IMR-90 (cell line): ENCODE data around the gene N4BP2L1. TPM values are rescaled to one million over a fixed set of nuclear protein-coding genes. Genes with fewer than 3 reads are reported as not detected.

Experiments
- ATAC-seq: fragments of 200-7000 bp; cut with Tn5 transposase; 2 replicates; pipeline ENCODE4 v1.9.1; 2020; ENCODE audit warnings: low read depth, mild to moderate bottlenecking, moderate library complexity
- BruUV-seq: library from RNA; stranded (reverse); fragments of 400-500 nt; replicated peaks from 2 replicates; lab custom pipeline; 2021; lab: Mats Ljungman, UMichigan
- CTCF ChIA-PET: fragments of 300-600 bp; formaldehyde crosslinking; extraction: SDS; loops from one replicate; lab custom pipeline; 2021; ENCODE audit warnings: antibody characterized with exemption; lab: Yijun Ruan, JAX
- POLR2A ChIA-PET: fragments of 300-600 bp; sonication (Branson Sonifier 250); formaldehyde crosslinking; loops from one replicate; lab custom pipeline; 2022; ENCODE audit warnings: antibody characterized with exemption; ENCODE audit not compliant: unreplicated experiment; lab: Charles Lee
- DNase-seq: peaks from one replicate; pipeline ENCODE4 v3.0.0; 2013
- H2AFZ ChIP-seq: replicated peaks from 2 replicates; pipeline ENCODE3; 2013; ENCODE audit warnings: low read length, mild to moderate bottlenecking; ENCODE audit not compliant: poor library complexity
- H2AK5ac ChIP-seq: 2 replicates; pipeline ENCODE4 v1.6.1; 2013; ENCODE audit warnings: low read depth, low read length, inconsistent platforms
- H2AK9ac ChIP-seq: replicated peaks from 2 replicates; pipeline ENCODE3; 2013; ENCODE audit warnings: mild to moderate bottlenecking, low read depth, low read length, moderate library complexity; ENCODE audit not compliant: poor library complexity
- H2BK120ac ChIP-seq: 2 replicates; pipeline ENCODE4 v1.6.1; 2013; ENCODE audit warnings: low read depth, low read length, inconsistent platforms
- H2BK15ac ChIP-seq: 3 replicates; pipeline ENCODE4 v1.6.1; 2013; ENCODE audit warnings: low read depth, low read length, inconsistent platforms
- H2BK20ac ChIP-seq: 2 replicates; pipeline ENCODE4 v1.6.1; 2013; ENCODE audit warnings: low read depth, mild to moderate bottlenecking, inconsistent platforms, low read length, moderate library complexity
- H2BK5ac ChIP-seq: 2 replicates; pipeline ENCODE4 v1.6.1; 2013; ENCODE audit warnings: mild to moderate bottlenecking, low read depth, low read length, inconsistent platforms; ENCODE audit not compliant: poor library complexity, severe bottlenecking
- H3K14ac ChIP-seq: replicated peaks from 2 replicates; pipeline ENCODE4 v1.6.1; 2013; ENCODE audit warnings: low read depth, low read length, inconsistent platforms
- H3K18ac ChIP-seq: 2 replicates; pipeline ENCODE4 v1.6.1; 2013; ENCODE audit warnings: low read depth, low read length, control low read depth
- H3K23ac ChIP-seq: 2 replicates; pipeline ENCODE4 v1.6.1; 2013; ENCODE audit warnings: low read depth, low read length, inconsistent platforms
- H3K27ac ChIP-seq: 2 replicates; pipeline ENCODE4 v1.5.1; 2013; ENCODE audit warnings: mild to moderate bottlenecking, control low read depth, low read length; ENCODE audit not compliant: insufficient read depth
- H3K27me3 ChIP-seq: 2 replicates; pipeline ENCODE4 v1.6.1; 2013; ENCODE audit warnings: low read length; ENCODE audit not compliant: control insufficient read depth, insufficient read depth
- H3K36me3 ChIP-seq: 2 replicates; pipeline ENCODE4 v1.6.1; 2013; ENCODE audit warnings: low read length, mixed read lengths; ENCODE audit not compliant: control insufficient read depth, insufficient read depth
- H3K4ac ChIP-seq: 2 replicates; pipeline ENCODE4 v1.6.1; 2013; ENCODE audit warnings: low read depth, low read length, inconsistent platforms
- H3K4me1 ChIP-seq: 2 replicates; pipeline ENCODE4 v1.6.1; 2013; ENCODE audit warnings: low read length, mixed read lengths; ENCODE audit not compliant: control insufficient read depth, insufficient read depth
- H3K4me2 ChIP-seq: 2 replicates; pipeline ENCODE4 v1.6.1; 2013; ENCODE audit warnings: low read depth, mild to moderate bottlenecking, control low read depth, low read length, moderate library complexity
- H3K4me3 ChIP-seq: 2 replicates; pipeline ENCODE4 v1.5.1; 2013; ENCODE audit warnings: low read depth, mild to moderate bottlenecking, control low read depth, low read length, moderate library complexity; ENCODE audit not compliant: insufficient read depth
- H3K56ac ChIP-seq: 2 replicates; pipeline ENCODE4 v1.6.1; 2013; ENCODE audit warnings: low read length, inconsistent platforms; ENCODE audit not compliant: insufficient read depth; ENCODE audit errors: extremely low read depth
- H3K79me1 ChIP-seq, 2 experiments: 2 replicates each; pipeline ENCODE4 v1.6.1; 2013; ENCODE audit warnings: low read length in 2 of 2, inconsistent platforms in 1 of 2, low read depth in 1 of 2
- H3K9ac ChIP-seq: 2 replicates; pipeline ENCODE4 v1.6.1; 2013; ENCODE audit warnings: low read depth, low read length, control low read depth
- H3K9me1 ChIP-seq: 2 replicates; pipeline ENCODE4 v1.6.1; 2013; ENCODE audit warnings: low read length, inconsistent platforms; ENCODE audit not compliant: insufficient read depth
- H3K9me3 ChIP-seq: 2 replicates; pipeline ENCODE4 v1.6.1; 2013; ENCODE audit warnings: low read length; ENCODE audit not compliant: control insufficient read depth, insufficient read depth
- H4K20me1 ChIP-seq: 2 replicates; pipeline ENCODE4 v1.6.1; 2013; ENCODE audit warnings: low read length, inconsistent platforms; ENCODE audit not compliant: insufficient read depth
- H4K5ac ChIP-seq: 2 replicates; pipeline ENCODE4 v1.6.1; 2013; ENCODE audit warnings: mild to moderate bottlenecking, low read depth, low read length, control low read depth
- H4K8ac ChIP-seq, 2 experiments: 2 replicates each; pipeline ENCODE4 v1.6.1; 2013; ENCODE audit warnings: low read depth in 2 of 2, low read length in 2 of 2, control low read depth in 1 of 2, inconsistent platforms in 1 of 2
- H4K91ac ChIP-seq: 2 replicates; pipeline ENCODE4 v1.6.1; 2013; ENCODE audit warnings: low read depth, low read length, inconsistent platforms; ENCODE audit not compliant: insufficient read depth
- BHLHE40 ChIP-seq: fragments of 150-350 bp; IDR thresholded peaks from 2 replicates; pipeline ENCODE4 v1.6.1; 2016; ENCODE audit warnings: mild to moderate bottlenecking, low read depth, low read length
- MAFK ChIP-seq: IDR thresholded peaks from 2 replicates; pipeline ENCODE4 v1.6.1; 2012; ENCODE audit warnings: low read depth, low read length, improper control_type of control experiment
- MAZ ChIP-seq: IDR thresholded peaks from 2 replicates; pipeline ENCODE4 v1.6.1; 2012; ENCODE audit warnings: low read depth, mild to moderate bottlenecking, low read length, improper control_type of control experiment, moderate library complexity, borderline replicate concordance
- WGBS, 2 experiments: methylation state at CpG; one replicate each; pipeline versions ENCODE4 v1.1.5 to v1.1.7; 2013; ENCODE audit warnings: missing lambda C conversion rate in 2 of 2; ENCODE audit not compliant: insufficient read length in 1 of 2; ENCODE audit errors: extremely low coverage in 2 of 2; 5-methylcytosine and 5-hydroxymethylcytosine counted together
- dilution Hi-C: fragments of 300-500 bp; cut with HindIII; formaldehyde crosslinking; loops from one replicate; pipeline ENCODE4 v1.14.3; 2018; ENCODE audit warnings: low sequenced_read_pairs; ENCODE audit not compliant: unreplicated experiment
- in situ Hi-C: fragments of 300-500 bp; cut with MboI; formaldehyde crosslinking; loops from 3 replicates; pipeline ENCODE4 v1.14.3; 2019; ENCODE audit warnings: low sequenced_read_pairs, inconsistent platforms, mixed read lengths
- intact Hi-C: fragments of 100-400 bp; cut with micrococcal nuclease; formaldehyde crosslinking; loops from 2 replicates; pipeline ENCODE4 v1.10.0; 2022
- polyA plus RNA-seq, 3 experiments: library from polyadenylated mRNA; depleted of rRNA; stranded (reverse); fragments of >200 nt; gene quantifications; 2 replicates each; pipeline ENCODE4 v1.2.3, GENCODE V29; 2012; ENCODE audit warnings: low replicate concordance in 1 of 3
- total RNA-seq: library from RNA; depleted of rRNA; stranded (reverse); fragments of >200 nt; gene quantifications from 2 replicates; pipeline ENCODE4 v1.2.3, GENCODE V29; 2012
- TF ChIP-seq, protein P1 (sequence below): conservative IDR thresholded peaks from 2 replicates; pipeline ENCODE4 v1.5.1; 2012; ENCODE audit warnings: mild to moderate bottlenecking, low read depth, low read length, improper control_type of control experiment

Gene N4BP2L1
- total and polyA plus RNA-seq, 2 of the 4 experiments (the other 2 are of a cell fraction) = 0.18 to 0.46 TPM

DNA sequence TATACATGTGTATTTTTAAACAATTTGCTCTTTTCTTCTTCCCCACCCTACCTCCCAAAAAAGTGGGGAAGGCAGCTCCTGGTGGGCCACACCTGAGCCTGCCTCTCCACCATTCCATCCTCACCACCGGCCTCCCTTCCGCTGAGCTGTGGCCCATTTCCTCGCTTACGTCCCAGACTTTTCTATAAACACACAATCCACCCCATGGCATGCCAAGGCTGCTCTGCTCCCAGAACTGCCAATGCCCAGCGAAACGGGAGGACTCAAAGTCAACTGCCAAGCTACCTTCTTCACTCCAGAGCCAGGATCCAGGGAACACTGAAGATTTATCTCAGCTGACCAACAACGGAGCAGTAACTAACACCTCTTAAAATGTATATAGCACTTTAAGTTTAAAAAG lies 2.8 kb downstream of the N4BP2L1 start:
- 70% methylated on average over 2 of the region's 7 CpGs; no CpG with 5 or more reads in 1 of the 2 experiments for WGBS, 2 experiments
- Histone ChIP-seq H2BK120ac (no peak overlapping the region), H3K27ac (no peak overlapping the region), H2BK15ac (no peak overlapping the region), H2AK5ac (no peak overlapping the region), H3K9me3 (no peaks in the 10 kb centered on the region), H3K9me1 (peaks cover 4% of the 10 kb centered on the region; the same call in 1 of the 2 replicates), H3K4me1 (peaks cover 7% of the 10 kb centered on the region; the same call in 1 of the 2 replicates), H3K9ac (no peak overlapping the region), H3K36me3 (no peaks in the 10 kb centered on the region), H3K4me2 (no peak overlapping the region), H2AK9ac (no peak overlapping the region), H3K27me3 (no peaks in the 10 kb centered on the region), H3K4ac (no peak overlapping the region), H3K23ac (no peak overlapping the region), H2BK20ac (no peak overlapping the region), H3K14ac (no peak overlapping the region), H2AFZ (no peak overlapping the region), H2BK5ac (no peak overlapping the region), H3K4me3 (no peak overlapping the region), H4K8ac (no peak overlapping the region), H4K91ac (no peak overlapping the region), H4K20me1 (no peaks in the 10 kb centered on the region), H3K18ac (no peak overlapping the region), H4K5ac (no peak overlapping the region), H3K56ac (no peak overlapping the region), H3K79me1 (no peaks in the 10 kb centered on the region)
- no peak for TF ChIP-seq BHLHE40
- TF ChIP-seq, protein P1, sequence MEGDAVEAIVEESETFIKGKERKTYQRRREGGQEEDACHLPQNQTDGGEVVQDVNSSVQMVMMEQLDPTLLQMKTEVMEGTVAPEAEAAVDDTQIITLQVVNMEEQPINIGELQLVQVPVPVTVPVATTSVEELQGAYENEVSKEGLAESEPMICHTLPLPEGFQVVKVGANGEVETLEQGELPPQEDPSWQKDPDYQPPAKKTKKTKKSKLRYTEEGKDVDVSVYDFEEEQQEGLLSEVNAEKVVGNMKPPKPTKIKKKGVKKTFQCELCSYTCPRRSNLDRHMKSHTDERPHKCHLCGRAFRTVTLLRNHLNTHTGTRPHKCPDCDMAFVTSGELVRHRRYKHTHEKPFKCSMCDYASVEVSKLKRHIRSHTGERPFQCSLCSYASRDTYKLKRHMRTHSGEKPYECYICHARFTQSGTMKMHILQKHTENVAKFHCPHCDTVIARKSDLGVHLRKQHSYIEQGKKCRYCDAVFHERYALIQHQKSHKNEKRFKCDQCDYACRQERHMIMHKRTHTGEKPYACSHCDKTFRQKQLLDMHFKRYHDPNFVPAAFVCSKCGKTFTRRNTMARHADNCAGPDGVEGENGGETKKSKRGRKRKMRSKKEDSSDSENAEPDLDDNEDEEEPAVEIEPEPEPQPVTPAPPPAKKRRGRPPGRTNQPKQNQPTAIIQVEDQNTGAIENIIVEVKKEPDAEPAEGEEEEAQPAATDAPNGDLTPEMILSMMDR = no peak
- TF ChIP-seq MAZ = no peak
- TF ChIP-seq MAFK = no peak
- dilution Hi-C loops = no loop called here
- ChIA-PET POLR2A (no interaction called here), CTCF (interaction anchor here (2.4 kb wide), 1 partner anchor 10 kb away, joined by 7 read pairs; no protein-coding TSS in a partner anchor)
- no TSS peak for BruUV-seq
- no peak for ATAC-seq
- intact Hi-C loops = no loop called here
- in situ Hi-C loops = no loop called here
- DNase-seq = no peak
